Activated CD8-positive, alpha-beta memory T cell treated with anti-CD3 and anti-CD28 coated beads for 48 hours (primary cell): ENCODE results near the gene HBG2.
"Not testable (repeated sequence)": the region's sequence is repeated elsewhere in the genome, so short reads cannot be mapped to it uniquely, and the experiment has no call there.

ENCODE experiments used
- DNase-seq, 3 experiments: peaks; one replicate each; pipeline ENCODE4 v3.0.0-alpha.2; 2020; ENCODE audit warnings: low read depth in 2 of 3, low spot score in 2 of 3

The HBG2 gene

GRCh38 chr11:5250543-5251204 lies 3.9 kb downstream of the HBG2 start:
- DNase-seq = no peak

DNA sequence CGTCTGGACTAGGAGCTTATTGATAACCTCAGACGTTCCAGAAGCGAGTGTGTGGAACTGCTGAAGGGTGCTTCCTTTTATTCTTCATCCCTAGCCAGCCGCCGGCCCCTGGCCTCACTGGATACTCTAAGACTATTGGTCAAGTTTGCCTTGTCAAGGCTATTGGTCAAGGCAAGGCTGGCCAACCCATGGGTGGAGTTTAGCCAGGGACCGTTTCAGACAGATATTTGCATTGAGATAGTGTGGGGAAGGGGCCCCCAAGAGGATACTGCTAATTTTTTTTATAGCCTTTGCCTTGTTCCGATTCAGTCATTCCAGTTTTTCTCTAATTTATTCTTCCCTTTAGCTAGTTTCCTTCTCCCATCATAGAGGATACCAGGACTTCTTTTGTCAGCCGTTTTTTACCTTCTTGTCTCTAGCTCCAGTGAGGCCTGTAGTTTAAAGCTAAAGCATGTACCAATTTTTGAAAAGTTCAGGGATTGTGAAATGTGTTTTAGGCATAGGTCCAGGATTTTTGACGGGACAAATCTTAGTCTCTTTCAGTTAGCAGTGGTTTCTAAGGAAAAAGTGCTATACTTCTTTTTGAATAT lies 4.7 kb downstream of the HBG2 start, which contains the start of gene HBG1:
TSS of gene HBG1 (minus strand) at position 51 of the 590 bp plus-strand sequence. CDS start 53 bp downstream, outside the sequence.
- not testable (repeated sequence) for DNase-seq

DNA sequence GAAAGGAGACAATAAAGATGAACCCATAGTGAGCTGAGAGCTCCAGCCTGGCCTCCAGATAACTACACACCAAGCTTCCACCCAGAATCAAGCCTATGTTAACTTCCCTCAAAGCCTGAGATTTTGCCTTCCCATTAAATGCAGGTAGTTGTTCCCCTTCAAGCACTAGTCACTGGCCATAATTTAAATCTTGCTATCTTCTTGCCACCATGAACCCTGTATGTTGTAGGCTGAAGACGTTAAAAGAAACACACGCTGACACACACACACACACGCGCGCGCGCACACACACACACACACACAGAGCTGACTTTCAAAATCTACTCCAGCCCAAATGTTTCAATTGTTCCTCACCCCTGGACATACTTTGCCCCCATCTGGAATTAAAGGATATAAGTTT lies 6.1 kb downstream of the HBG2 start:
- not testable (repeated sequence) for DNase-seq

DNA sequence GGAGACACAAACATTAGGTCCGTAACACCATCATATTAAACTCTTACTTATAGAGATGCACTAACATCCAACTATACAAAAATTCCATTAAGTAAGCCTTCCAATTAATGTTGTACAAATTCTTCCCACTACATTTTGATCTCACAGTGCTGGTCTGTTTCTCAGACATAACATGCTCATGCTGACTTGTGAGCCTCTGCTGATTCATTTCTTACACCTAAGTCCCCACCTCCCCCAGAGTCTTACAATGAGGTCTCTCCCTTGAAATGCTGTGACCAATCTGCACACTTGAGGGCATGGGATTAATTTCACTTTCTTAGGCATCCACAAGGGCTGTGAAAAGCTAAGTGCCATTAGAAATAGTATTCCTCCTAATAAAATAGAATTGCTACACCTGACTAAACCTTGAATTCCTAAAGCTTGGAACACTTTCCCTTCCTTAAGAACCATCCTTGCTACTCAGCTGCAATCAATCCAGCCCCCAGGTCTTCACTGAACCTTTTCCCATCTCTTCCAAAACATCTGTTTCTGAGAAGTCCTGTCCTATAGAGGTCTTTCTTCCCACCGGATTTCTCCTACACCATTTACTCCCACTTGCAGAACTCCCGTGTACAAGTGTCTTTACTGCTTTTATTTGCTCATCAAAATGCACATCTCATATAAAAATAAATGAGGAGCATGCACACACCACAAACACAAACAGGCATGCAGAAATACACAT lies 6.9 kb downstream of the HBG2 start:
- DNase-seq = no peak

DNA sequence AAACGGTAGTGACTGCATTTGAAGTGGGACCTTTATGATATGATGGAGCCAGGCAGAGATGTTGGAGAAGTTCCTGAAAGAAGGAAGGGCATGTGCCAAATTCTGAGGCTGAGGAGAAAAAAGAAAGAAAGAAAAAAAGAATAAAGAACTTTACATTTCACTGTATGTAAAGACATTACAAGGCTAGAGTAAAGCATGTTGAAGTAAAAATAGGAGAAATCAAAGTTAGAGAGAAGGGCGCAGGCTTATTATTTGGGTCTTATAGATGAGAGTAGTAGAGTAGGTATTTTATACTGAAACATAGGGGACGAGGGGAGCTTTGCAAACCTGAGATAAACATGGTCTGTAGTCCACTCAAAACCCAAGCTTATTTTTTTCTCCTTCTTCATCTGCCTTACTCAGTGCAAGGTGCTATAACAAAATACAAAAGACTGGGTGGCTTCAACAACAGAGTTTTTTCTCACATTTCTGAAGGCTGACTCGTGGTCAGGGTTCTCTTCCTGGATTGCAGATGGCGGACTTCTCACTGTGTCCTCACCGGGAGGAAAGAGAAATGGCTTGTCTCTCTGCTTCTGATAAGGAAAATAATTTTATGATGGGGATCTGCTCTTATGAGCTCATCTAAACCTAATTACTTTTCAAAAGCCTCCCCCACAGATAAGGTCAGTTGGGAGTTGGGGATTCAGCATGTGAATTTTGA lies 7.7 kb downstream of the HBG2 start:
- DNase-seq = no peak

GRCh38 chr11:5245155-5245554 lies 9.4 kb downstream of the HBG2 start:
- no peak for DNase-seq

DNA sequence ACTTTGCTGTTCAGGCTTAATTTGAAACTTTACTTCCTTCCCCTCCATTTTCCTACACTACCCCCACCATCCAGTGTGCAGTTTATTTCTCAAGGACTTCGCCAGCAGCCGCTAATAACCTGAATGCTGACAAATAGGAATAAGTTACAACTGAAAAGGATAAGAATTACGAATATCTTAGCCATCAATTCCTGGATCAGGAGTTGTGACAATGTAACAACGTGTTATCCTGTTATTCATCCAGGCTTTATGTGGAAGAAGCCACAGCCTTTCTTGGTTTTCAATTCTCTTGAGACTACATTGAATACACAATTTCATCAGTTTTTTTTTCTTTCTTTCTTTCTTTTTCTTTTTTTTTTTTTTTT lies 10.8 kb downstream of the HBG2 start:
- DNase-seq = no peak

DNA sequence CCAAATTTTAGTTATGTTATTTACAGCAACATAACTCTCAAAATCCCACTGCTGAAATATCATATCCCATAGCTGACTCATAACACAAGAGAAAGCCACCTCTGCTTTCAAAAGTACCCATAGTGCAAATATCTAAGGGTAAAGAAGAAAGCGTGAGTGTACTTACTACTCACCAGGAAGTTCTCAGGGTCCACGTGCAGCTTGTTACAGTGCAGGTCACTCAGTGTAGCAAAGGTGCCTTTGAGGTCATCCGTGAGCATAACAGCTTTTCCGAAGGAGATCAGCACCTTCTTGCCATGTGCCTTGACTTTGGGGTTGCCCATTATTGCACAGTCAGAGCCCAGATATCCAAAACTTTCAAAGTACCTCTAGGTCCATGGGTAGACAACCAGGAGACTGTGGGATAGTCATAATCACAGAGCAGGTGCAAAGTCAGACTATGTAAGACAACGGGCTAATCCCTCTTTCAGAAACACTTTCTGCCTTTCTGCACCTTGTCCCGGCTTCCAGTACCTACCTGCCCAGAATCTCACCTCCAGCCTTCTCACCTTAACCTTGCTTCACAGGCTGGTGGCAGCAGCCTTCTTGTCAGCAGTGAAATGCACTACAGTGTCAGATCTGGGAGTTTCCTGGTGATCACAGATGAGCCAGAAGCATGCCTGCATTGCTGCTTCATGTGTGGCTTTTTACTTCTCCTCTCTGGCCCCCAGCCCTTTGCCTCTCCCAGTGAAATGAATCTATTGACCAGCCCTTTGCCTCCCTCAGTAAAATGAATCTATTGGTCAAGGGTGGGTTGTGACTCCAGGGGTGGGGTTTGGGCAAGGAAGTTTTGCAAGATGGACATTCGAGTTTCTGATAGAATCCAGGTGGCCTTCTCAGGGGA lies 11.4 kb downstream of the HBG2 start:
- DNase-seq = no peak

- DNase-seq = no peak
Observed at GRCh38 chr11:5242208-5242607, 12.4 kb downstream of the HBG2 start.

- DNase-seq = no peak
Observed at GRCh38 chr11:5241458-5241857, 13.1 kb downstream of the HBG2 start.

- no peak for DNase-seq
Observed at GRCh38 chr11:5240458-5240857, 14.1 kb downstream of the HBG2 start.

DNA sequence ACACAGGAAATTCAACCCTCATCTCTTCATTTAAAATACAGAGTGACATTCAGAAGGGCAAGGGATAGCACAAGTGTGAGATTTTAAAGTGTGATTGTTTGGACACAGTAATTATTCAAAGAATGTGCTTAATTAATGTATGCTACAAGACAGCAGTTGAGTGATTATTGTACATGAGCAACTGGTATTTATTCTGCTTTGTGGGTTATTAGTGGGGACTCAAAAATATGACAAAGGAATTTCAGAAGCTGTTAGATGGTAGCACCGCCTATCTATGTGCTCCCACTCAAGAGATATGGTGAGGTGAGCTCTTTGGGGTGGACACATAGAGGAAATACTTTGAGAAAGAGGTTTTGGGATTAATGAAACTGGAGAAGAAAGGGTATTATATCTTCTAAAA lies 14.5 kb downstream of the HBG2 start:
- DNase-seq = no peak

GRCh38 chr11:5239046-5239445 lies 15.5 kb downstream of the HBG2 start:
- DNase-seq = no peak

GRCh38 chr11:5238486-5238885 lies 16.1 kb downstream of the HBG2 start:
- DNase-seq = no peak

DNA sequence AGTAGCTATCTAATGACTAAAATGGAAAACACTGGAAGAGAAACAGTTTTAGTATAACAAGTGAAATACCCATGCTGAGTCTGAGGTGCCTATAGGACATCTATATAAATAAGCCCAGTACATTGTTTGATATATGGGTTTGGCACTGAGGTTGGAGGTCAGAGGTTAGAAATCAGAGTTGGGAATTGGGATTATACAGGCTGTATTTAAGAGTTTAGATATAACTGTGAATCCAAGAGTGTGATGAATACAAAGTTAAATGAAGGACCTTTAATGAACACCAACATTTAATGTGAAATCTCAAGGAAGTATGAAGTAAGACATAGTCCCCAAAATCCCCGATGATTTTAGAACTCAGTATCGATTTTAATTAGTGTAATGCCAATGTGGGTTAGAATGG lies 17.2 kb downstream of the HBG2 start:
- no peak for DNase-seq

- DNase-seq = no peak
Observed at GRCh38 chr11:5235364-5236095, 19.1 kb downstream of the HBG2 start.

- DNase-seq = no peak
Observed at GRCh38 chr11:5234381-5234834, 20.2 kb downstream of the HBG2 start, which contains the start of gene HBD. HBD (minus strand) TSS chr11:5234483; CDS start chr11:5234433, 50 bp downstream.

DNA sequence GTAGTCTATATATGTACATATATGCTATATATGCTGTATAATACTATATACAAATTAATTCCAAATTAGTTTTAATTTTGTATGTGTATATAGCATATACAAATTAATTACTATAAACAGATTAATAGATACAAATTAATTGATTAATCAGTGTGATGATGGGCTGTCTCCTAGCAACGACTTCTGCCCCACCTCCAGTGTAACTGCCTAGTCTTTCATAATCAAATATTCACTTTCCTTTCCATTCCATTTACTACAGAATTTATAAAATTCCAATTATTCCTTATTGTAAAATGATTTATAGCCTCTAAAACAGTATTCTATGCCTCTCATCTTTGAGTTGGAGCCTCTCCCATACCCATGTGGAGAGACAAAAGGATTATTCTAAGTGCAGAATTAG lies 21.3 kb downstream of the HBG2 start:
- no peak for DNase-seq

DNA sequence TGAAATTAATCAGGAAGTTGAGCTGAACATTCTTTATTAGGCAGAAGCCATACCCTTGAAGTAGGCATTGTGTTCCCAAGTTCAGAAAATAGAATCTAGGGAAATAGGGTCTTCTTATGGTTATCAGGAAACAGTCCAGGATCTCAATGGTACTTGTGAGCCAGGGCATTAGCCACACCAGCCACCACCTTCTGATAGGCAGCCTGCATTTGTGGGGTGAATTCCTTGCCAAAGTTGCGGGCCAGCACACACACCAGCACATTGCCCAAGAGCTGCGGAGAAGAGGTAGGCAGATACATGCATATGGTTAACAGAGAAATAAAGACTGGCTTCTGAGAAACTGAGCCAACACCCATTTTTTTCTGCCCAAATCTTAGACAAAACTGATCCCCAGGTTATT lies 21.8 kb downstream of the HBG2 start:
- no peak for DNase-seq

- no peak for DNase-seq
Observed at GRCh38 chr11:5232176-5232575, 22.4 kb downstream of the HBG2 start.
